Stomach smooth muscle (tissue), 2 donors: Measurements from ENCODE around the gene REM2.
A peak's percentile ranks its signal among the peaks of the same experiment; 100 is the strongest.

Experiments used
- H3K27ac ChIP-seq: one replicate; pipeline ENCODE4 v1.7.0; 2013; ENCODE audit warnings: mild to moderate bottlenecking, low read length, inconsistent platforms
- H3K27me3 ChIP-seq, 2 donors: one replicate each; pipeline ENCODE4 v1.7.0; 2013; ENCODE audit warnings: low read length in 2 of 2; ENCODE audit not compliant: insufficient read depth in 2 of 2, control insufficient read depth in 1 of 2
- H3K36me3 ChIP-seq, 2 donors: one replicate each; pipeline ENCODE4 v1.7.0; 2013; ENCODE audit warnings: low read length in 2 of 2; ENCODE audit not compliant: control insufficient read depth in 2 of 2, insufficient read depth in 2 of 2
- H3K4me1 ChIP-seq: one replicate; pipeline ENCODE4 v1.7.0; 2013; ENCODE audit warnings: low read length; ENCODE audit not compliant: control insufficient read depth, insufficient read depth
- H3K4me3 ChIP-seq, 2 donors: one replicate each; pipeline ENCODE4 v1.7.0; 2013; ENCODE audit warnings: low read length in 2 of 2
- H3K9ac ChIP-seq, 2 donors: one replicate each; pipeline ENCODE4 v1.7.0; 2013; ENCODE audit warnings: low read length in 2 of 2, mild to moderate bottlenecking in 1 of 2
- H3K9me3 ChIP-seq, 2 donors: one replicate each; pipeline ENCODE4 v1.7.0; 2013; ENCODE audit warnings: low read length in 2 of 2; ENCODE audit not compliant: control insufficient read depth in 2 of 2
- donor health status: healthy.
- donor health status: Pancreatic carcinoma.

The REM2 gene

GRCh38 chr14:22920697-22921096 lies 37.7 kb downstream of the REM2 start:
- Histone ChIP-seq H3K27ac (peak overlapping the region; percentile 99), H3K36me3 (peaks cover 35 to 38% of the 10 kb centered on the region in 2 donors), H3K27me3 (no peaks in the 10 kb centered on the region), H3K9me3 (no peaks in the 10 kb centered on the region), H3K4me1 (peaks cover 16% of the 10 kb centered on the region), H3K4me3 (no peak overlapping the region), H3K9ac (no peak overlapping the region)

GRCh38 chr14:22922294-22922693 lies 39.3 kb downstream of the REM2 start:
- no peak overlapping the region for H3K27ac ChIP-seq
- H3K4me3 ChIP-seq: no peak overlapping the region
- H3K36me3 ChIP-seq: peaks cover 43 to 49% of the 10 kb centered on the region in 2 donors
- peaks cover 19% of the 10 kb centered on the region for H3K4me1 ChIP-seq
- no peaks in the 10 kb centered on the region for H3K9me3 ChIP-seq
- H3K27me3 ChIP-seq: no peaks in the 10 kb centered on the region
- no peak overlapping the region for H3K9ac ChIP-seq

DNA sequence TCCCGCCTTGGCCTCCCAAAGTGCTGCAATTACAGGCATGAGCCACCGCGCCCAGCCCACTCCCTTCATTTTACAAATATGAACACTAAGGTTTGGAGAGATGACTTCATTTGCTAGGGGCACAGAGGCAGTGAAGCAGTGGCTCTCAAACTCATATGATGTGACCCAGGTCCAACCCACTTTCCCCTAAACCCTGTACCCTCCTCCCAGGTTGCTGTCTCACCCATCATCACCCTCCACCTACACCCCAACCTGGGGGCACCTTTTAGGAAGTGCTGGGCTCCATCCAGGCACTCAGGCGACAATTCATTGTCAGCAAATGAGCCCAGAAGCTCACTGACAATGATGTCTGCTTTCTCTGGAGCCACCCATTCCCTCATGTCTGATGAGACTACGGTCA lies 40.7 kb downstream of the REM2 start:
- peaks cover 43 to 50% of the 10 kb centered on the region in 2 donors for H3K36me3 ChIP-seq
- no peak overlapping the region for H3K27ac ChIP-seq
- peaks cover 22% of the 10 kb centered on the region for H3K4me1 ChIP-seq
- H3K27me3 ChIP-seq: no peaks in the 10 kb centered on the region
- no peak overlapping the region for H3K9ac ChIP-seq
- no peaks in the 10 kb centered on the region for H3K9me3 ChIP-seq
- H3K4me3 ChIP-seq: no peak overlapping the region

DNA sequence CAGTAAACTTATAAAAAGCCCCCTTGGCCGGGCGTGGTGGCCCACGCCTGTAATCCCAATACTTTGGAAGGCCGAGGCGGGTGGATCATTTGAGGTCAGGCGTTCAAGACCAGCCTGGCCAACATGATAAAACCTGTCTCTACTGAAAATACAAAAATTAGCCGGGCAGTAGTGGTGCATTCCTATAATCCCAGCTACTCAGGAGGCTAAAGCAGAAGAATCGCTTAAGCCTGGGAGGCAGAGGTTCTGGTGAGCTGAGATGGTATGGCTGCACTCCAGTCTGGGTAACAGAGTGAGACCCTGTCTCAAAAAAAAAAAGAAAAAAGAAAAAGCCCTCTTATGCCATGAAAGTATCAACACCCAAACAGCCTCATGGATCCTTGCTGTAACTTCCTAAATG lies 42.5 kb downstream of the REM2 start:
- Histone ChIP-seq H3K36me3 (peaks cover 40 to 46% of the 10 kb centered on the region in 2 donors), H3K4me3 (no peak overlapping the region)

DNA sequence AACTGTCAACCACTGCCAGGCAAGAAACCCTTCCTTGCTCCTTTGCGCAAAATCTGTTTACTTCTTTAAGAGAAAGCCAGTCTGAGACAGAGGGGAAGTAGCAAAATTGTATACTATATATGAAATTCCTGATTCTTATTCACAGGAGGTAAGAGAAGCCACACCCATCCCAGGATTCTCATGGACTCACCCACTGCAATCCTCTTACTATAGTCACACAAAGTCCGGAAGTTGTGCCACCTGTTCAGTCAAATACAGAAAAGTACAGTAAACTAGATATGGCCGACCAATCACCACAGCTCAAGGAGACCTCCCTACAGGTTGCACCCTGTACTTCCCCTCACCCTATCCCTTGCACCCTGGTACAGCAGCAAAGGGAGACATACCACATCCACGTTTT lies 43.3 kb downstream of the REM2 start:
- Histone ChIP-seq H3K36me3 (peaks cover 32 to 38% of the 10 kb centered on the region in 2 donors), H3K9ac (no peak overlapping the region), H3K27me3 (no peaks in the 10 kb centered on the region), H3K4me3 (no peak overlapping the region), H3K4me1 (peaks cover 18% of the 10 kb centered on the region), H3K9me3 (no peaks in the 10 kb centered on the region), H3K27ac (no peak overlapping the region)

More for the DNA sequence above, 42.5 kb downstream of the REM2 start:
- H3K9ac ChIP-seq: no peak overlapping the region
- no peaks in the 10 kb centered on the region for H3K9me3 ChIP-seq
- peaks cover 18% of the 10 kb centered on the region for H3K4me1 ChIP-seq
- no peak overlapping the region for H3K27ac ChIP-seq
- no peaks in the 10 kb centered on the region for H3K27me3 ChIP-seq

DNA sequence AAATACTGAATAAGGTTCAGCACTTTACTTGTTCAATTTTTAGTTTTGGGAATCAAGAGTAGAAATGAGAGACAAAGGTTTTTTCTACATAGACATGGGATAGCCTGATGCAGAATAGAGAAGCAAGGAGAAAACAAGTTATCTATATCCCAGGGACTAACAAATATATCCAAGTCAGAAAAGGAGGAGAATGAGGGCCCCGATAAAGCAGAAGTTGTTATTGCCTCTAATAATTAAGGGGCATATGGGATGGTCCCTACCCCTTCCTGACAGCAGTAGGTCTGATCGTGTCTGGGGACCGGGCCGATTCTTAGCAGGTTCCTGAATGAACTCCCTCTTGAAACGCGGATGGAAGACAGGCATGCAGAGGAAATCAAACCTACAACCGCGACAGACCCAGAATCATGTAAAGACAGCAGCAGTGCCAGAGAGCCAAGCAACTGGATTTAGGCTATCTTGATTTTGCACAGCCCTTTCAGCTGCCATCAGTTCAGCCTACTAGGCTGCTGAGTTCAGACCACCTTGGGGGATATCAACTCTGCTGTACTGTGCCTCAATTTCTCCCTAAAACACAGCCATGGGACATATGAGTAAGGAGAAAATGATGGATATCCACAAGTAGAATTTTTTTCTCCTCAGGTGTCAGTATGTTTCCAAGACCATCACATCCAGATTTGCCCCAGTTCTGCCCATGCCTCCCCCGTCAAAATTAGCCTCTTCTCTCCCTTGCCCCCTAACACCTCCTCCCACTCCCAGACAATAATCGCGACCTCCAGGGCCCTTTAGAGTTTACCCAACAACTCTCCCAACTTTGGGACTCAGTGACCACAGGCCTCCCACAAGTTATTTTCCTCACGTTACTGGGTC lies 45.4 kb downstream of the REM2 start:
- Histone ChIP-seq H3K9ac (peak overlapping the region; percentile 97 to 99), H3K36me3 (peaks cover 21 to 24% of the 10 kb centered on the region in 2 donors), H3K4me1 (peaks cover 18% of the 10 kb centered on the region), H3K27me3 (no peaks in the 10 kb centered on the region), H3K4me3 (peak overlapping the region; percentile 99 to 100), H3K27ac (peak overlapping the region; percentile 92), H3K9me3 (no peaks in the 10 kb centered on the region)

DNA sequence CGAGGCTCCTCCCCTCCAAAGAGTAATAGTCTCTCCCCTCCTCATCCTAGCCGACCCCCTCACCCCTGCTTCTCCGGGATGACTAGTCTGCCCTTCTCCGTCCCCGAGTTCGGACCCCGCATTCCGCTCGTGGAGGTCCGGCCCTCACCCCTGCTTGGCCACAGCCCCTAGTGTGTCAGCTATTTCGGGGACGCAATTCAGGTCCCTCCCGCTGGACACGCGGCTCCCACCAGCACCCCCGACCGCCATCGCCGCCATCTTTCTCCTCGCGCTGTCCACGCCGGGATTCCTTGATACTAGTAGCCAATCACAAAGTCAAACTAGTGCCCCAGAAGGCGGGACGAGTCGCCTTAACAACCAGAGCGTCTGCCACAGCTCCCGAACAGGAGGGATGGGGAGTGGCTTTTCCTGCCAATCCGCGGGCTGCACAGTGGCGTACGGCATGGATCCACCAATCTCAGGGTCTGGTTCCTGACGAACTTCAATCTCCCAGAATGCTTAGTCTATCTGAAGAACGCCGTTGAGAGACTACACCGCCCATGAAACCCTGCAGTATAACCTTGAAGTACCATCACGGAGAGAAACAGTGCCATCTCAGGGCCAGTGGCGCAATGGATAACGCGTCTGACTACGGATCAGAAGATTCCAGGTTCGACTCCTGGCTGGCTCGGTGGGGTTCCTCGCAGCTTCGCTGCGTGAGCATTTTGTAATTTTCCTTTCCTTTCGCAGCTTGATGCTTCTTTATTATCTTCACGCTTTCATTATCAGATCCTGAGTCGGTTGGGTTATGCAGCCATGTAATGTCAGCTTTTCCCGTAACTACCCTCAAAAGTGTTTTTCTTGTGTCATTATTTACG lies 46.3 kb downstream of the REM2 start, which contains the start of gene PRMT5:
Gene PRMT5, minus strand, starts transcription at position 273 of the 857 bp plus-strand sequence. Its CDS starts 15 bp downstream, at position 258.
- Histone ChIP-seq H3K27ac (peak within 1 kb of the TSS; percentile 92), H3K27me3 (no peaks in the 10 kb centered on the region), H3K9me3 (no peaks in the 10 kb centered on the region), H3K36me3 (peaks cover 14 to 18% of the 10 kb centered on the region in 2 donors), H3K4me1 (peaks cover 18% of the 10 kb centered on the region), H3K4me3 (peak within 1 kb of the TSS; percentile 99 to 100), H3K9ac (peak within 1 kb of the TSS; percentile 97 to 99)

GRCh38 chr14:22929961-22930364 lies 46.9 kb downstream of the REM2 start:
- H3K27ac ChIP-seq: peak overlapping the region; percentile 83
- H3K36me3 ChIP-seq: peaks cover 9 to 12% of the 10 kb centered on the region in 2 donors
- H3K4me1 ChIP-seq: peaks cover 18% of the 10 kb centered on the region
- H3K9me3 ChIP-seq: no peaks in the 10 kb centered on the region
- peak overlapping the region; percentile 78 to 99 for H3K4me3 ChIP-seq
- H3K27me3 ChIP-seq: no peaks in the 10 kb centered on the region
- peak overlapping the region; percentile 65 to 74 for H3K9ac ChIP-seq

GRCh38 chr14:22932146-22932545 lies 49.1 kb downstream of the REM2 start:
- Histone ChIP-seq H3K4me1 (peaks cover 14% of the 10 kb centered on the region), H3K27ac (no peak overlapping the region), H3K4me3 (no peak overlapping the region)

DNA sequence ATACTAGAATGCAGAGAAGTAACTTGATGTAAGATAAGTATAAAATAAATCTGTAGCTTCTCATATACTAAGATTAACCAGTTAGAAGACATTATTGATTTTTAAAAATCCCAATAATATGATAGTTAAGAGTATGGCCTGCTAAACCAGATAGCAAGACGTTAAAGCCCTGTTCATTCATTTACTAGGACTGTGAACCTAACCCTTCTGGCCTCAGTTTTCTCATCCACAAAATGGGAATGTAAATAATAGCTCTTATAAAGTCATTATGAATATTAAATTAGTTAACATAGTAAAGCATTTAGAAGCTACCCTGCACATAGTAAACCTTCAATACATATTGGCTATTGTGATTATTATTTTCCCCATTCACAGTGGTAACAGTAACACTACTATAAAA lies 52.1 kb downstream of the REM2 start:
- H3K27ac ChIP-seq: no peak overlapping the region
- H3K9ac ChIP-seq: no peak overlapping the region
- no peaks in the 10 kb centered on the region for H3K9me3 ChIP-seq
- H3K27me3 ChIP-seq: no peaks in the 10 kb centered on the region
- peaks cover 0 to 3% of the 10 kb centered on the region in 2 donors for H3K36me3 ChIP-seq
- H3K4me3 ChIP-seq: no peak overlapping the region
- no peaks in the 10 kb centered on the region for H3K4me1 ChIP-seq

More at GRCh38 chr14:22932146-22932545, 49.1 kb downstream of the REM2 start:
- Histone ChIP-seq H3K27me3 (no peaks in the 10 kb centered on the region), H3K9ac (no peak overlapping the region), H3K36me3 (peaks cover 0 to 2% of the 10 kb centered on the region in 2 donors), H3K9me3 (no peaks in the 10 kb centered on the region)
